Glomerular visceral epithelial cell (primary cell): ENCODE measurements around the gene SECISBP2.
A peak's percentile ranks its signal among the peaks of the same experiment; 100 is the strongest.
"Not testable (repeated sequence)": the region's sequence is repeated elsewhere in the genome, so short reads cannot be mapped to it uniquely, and the experiment has no call there.

Experiments used
- DNase-seq: peaks from one replicate; pipeline ENCODE4 v3.0.0-alpha.2; 2016; ENCODE audit errors: extremely low spot score

The SECISBP2 gene

GRCh38 chr9:89366711-89367110, 48.4 kb downstream of the SECISBP2 start:
- DNase-seq, result no peak

GRCh38 chr9:89367281-89367680, 49.0 kb downstream of the SECISBP2 start:
- DNase-seq, result no peak

DNA sequence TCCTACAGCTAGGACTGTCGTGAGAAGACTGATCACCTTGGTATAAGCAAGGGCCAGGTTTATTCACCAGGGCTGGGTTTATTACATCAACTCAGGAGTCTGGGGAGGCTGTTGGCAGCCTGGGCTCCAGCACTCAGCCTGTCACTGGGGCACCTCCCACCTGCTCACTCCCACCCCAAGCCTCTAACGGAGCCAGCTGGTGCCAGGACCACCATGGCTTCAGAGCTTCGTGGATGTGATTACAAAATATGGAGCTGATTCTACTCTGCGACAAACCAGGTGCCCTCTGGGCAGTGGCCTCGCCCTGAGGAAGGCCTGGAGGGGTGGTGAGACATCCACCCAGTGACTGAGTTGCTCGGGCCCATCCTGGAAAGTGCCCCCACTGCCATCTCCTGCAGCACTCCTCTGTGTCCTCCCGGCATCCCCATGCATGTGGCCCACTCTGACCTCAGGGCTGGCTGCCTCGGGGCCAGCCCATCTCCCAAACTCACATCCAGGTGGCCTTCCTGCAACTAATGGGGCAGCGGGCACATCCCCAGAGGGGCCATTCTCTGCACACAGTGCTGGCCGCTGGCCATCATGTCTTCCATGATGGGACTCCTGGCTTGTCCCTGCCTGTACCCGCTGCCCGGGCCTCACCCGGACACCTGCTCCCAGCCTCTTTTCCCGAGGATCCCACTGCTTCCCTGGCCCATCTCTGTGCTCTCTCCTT, 49.6 kb downstream of the SECISBP2 start:
- DNase-seq, result no peak

DNA sequence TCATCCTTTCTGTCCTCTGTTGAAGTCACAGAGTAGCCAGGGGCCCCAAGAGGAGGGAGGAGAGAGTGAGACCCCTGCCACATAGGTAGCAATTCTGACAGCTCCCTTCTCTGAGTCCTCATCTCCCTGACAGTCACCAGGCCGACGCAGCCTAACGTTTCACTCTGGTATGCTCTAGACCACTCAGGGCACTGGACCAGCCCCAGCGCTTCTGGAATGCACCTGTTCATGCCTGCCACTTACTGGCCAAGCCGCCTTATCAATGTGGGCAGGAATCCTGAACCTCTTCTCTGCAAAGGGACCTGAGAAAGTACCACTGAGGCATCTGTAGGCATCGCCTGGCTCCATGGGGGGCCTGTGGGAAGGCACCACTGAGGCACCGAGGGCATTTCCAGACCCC, 50.2 kb downstream of the SECISBP2 start:
- no peak for DNase-seq

- no peak for DNase-seq
Measured at GRCh38 chr9:89368978-89369377, 50.7 kb downstream of the SECISBP2 start.

DNA sequence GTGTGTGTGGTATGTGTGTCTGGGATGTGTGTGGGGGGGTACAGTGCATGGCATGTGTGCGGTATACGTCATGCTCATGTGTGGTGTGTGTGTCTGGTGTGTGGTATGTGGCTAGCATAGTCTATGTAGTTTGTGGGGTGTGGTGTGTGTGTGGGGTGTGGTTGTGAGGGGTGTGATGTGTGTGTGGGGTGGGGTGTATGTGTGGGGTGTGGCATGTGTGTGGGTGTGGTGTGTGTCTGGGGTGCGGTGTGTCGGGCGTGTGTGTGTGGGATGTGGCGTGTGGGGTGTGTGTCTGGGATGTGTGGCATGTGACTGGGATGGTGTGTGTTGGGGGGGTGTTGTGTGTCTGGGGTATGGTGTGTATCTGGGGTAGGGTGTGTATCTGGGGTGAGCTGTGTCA, 52.3 kb downstream of the SECISBP2 start:
- DNase-seq, result no peak

- DNase-seq, result not testable (repeated sequence)
Measured at GRCh38 chr9:89371791-89372190, 53.5 kb downstream of the SECISBP2 start.

DNA sequence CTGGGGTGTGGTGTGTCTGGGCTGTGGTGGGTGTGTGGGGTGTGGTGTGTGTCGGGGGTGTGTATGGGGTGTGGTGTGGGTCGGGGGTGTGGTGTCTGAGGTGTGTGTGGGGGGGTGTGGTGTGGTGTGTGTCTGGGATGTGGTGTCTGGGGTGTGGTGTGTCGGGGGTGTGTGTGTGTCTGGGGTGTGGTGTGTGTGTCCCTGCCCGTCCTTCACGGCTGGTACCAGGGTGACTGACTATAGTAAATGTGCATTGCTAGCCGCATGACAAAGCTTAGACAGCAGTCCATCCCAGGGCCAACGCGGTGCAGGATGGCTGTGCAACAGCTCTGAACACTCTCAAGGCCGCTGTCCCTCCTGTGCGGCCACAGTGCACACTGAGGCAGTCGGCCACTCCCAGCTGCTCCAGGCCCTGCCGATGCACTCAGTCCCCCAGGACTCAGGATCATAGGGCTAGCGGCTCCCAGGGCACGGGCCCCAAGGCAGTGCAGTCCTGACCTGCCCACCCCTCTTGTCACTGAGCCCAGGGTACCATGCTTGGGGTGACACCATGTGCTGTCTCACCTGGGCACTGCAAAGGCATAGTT, 54.0 kb downstream of the SECISBP2 start:
- no peak for DNase-seq

- no peak for DNase-seq
Measured at GRCh38 chr9:89372979-89373378, 54.7 kb downstream of the SECISBP2 start.

GRCh38 chr9:89374176-89374575, 55.9 kb downstream of the SECISBP2 start:
- DNase-seq, result peak; percentile 89

GRCh38 chr9:89375191-89375760, 57.0 kb downstream of the SECISBP2 start:
- DNase-seq, result peak; percentile 30

DNA sequence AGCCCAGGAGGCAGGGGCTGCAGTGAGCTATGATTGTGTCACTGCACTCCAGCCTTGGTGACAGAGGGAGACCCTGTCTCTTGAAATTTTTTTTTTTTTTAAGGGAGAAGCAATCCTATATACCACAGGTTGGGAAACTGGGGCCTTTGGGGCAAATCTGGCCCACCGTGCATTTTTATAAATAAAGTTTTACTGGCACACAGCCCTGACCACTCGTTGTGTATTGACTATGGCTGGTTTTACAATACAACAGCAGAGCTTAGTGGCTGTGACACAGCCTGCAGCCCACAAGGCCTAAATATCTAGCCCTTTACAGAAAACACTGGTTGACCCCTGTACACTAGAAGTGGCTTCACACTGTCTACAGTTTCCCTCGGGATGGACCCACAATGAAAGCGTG, 58.0 kb downstream of the SECISBP2 start:
- no peak for DNase-seq

DNA sequence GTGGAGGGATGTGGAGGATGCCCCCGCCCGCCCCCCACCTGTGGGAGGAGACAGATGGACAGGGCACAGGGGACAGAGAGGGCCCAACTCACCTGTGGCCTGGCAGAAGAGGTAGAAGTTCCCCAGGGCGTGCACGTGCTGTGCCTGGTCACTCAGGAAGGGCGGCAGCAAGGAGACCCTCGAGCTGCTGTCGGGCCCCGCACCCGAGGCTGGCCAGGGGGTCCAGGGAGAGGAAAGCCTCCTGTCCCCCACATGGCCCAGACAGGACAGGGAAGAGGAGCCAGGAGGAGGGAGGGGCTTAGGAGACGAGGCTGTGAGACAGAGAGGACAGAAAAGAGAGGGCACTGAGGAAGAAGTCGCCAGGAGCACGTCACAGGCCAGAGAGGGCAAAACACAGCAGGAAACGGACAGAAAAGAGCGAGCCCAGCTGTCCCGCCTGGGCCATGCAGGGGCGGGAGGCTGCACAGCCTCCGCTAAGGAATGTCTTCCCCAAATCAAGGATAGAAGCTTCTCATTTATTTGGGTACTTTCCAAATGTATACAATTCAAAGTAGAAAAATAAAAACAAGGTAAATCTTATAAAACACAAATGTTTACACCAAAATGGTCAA, 58.5 kb downstream of the SECISBP2 start:
- DNase-seq, result no peak

DNA sequence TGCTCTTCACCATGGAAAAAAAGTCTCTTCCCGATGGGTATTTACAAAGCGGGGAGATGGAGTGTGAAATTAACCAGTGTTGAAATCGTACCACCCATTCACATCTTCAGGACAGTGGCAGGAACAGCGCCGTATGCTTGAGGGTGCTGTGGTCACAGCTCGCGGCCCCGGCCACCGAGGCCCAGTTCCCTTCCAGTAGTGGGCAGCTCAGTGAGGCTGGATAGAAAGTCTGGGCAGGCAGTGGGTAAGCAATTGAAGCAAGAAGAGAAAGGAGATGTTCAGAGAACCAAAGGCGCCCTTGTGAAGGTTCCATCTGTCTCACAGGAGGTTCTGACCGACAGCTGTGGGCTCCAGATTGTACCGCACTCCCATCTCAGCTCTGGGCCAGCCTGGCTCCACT, 59.1 kb downstream of the SECISBP2 start:
- no peak for DNase-seq

DNA sequence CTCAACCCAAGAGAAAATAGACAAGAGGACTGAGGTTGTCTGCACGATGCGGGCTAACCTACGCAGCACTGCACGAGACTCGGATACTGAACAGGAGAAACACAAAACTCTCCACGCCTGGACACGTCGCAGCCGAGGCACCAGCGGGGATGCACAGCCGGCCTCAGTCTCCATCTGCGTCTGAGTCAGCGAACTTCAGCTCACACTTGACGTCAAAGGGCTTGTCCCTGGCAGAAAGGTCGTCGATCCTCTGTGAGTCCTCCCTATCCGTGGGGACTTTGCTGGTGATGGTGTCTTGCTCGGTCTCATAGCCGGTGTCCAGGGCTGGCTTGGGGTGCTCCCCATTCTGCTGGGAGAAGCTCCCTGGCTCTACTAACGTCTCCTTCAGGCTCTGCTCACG, 60.2 kb downstream of the SECISBP2 start:
- DNase-seq, result no peak

GRCh38 chr9:89379031-89379430, 60.7 kb downstream of the SECISBP2 start:
- no peak for DNase-seq

- DNase-seq, result no peak
Measured at GRCh38 chr9:89379508-89380115, 61.3 kb downstream of the SECISBP2 start.

DNA sequence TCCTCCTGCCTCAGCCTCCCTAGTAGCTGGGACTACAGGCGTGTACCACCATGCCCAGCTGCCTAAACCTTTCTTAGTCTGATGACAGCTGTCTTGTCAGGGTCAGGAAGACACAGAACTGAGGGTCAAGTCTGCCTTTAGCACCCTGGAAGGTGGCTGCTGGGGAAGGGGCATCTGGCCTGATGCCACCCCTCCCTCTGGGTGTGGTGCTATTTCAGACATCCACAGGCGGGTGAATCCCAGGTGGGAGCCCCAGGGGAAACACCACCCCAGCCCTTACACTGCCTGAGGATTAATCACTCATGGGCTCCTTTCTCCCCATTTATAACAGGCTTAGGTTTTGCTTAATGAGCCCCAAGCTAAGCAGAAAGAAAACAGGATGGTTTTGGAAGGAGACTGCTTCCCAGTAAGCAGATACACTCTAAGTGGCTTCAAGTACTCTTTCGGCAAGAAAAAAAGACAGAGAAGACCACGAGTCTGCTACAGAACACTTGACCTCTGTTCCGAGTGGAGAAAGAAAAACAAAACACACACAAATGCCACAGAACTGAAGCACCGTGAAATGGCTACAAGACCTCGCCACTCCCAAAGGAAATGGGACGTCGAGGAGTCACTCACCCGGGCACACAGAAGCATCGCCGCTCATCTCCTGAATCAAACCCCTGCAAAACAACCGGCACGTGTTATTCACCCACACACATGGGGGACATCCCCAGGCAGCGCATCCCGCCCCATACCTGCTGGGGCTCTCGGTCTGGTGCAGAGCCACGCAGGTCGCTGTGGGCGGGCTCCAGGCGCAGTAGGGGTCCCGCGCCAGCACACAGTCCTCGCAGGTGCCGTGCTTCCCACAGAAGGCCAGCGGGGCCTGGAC, 62.4 kb downstream of the SECISBP2 start:
- DNase-seq, result peak; percentile 53

GRCh38 chr9:89381308-89381609, 63.0 kb downstream of the SECISBP2 start:
- DNase-seq, result no peak

GRCh38 chr9:89382026-89382986, 64.0 kb downstream of the SECISBP2 start:
- no peak for DNase-seq
